ENCODE results near the gene PSMD4. TPM values are rescaled to one million over a fixed set of nuclear protein-coding genes. Genes with fewer than 3 reads are reported as not detected.
"Not testable (repeated sequence)": the region's sequence is repeated elsewhere in the genome, so short reads cannot be mapped to it uniquely, and the experiment has no call there.

PSMD4 gene
- total RNA-seq, 1 donor from 2014 or later, result 204 TPM

- intact Hi-C loops (cut with micrococcal nuclease), result no loop called here
Measured at GRCh38 chr1:151267760-151268159, 13.2 kb downstream of the PSMD4 start.

- intact Hi-C loops (cut with micrococcal nuclease), result no loop called here
Measured at GRCh38 chr1:151273924-151274466, 19.5 kb downstream of the PSMD4 start.

- intact Hi-C loops (cut with micrococcal nuclease), result not testable (repeated sequence)
Measured at GRCh38 chr1:151275341-151275740, 20.8 kb downstream of the PSMD4 start.

GRCh38 chr1:151277249-151277648 lies 22.7 kb downstream of the PSMD4 start:
- intact Hi-C loops (cut with micrococcal nuclease), result no loop called here

GRCh38 chr1:151281225-151281968 lies 26.9 kb downstream of the PSMD4 start:
- intact Hi-C loops (cut with micrococcal nuclease), result loop anchor here (1.0 to 5.0 kb wide), 12 partner anchors 27 to 719 kb away; partner anchors contain the start of genes CGN, MRPL9, PI4KB and PSMD4

GRCh38 chr1:151281969-151282882 lies 27.7 kb downstream of the PSMD4 start, which contains the start of gene ZNF687:
ZNF687 (plus strand) TSS chr1:151282299; CDS start chr1:151286292, 3,993 bp downstream.
- intact Hi-C loops (cut with micrococcal nuclease), result loop anchor here (1.0 to 5.0 kb wide), 22 partner anchors 19 to 720 kb away; partner anchors contain the start of genes ARNT, CGN, MRPL9 and PI4KB

GRCh38 chr1:151282883-151283725 lies 28.6 kb downstream of the PSMD4 start:
- intact Hi-C loops (cut with micrococcal nuclease), result loop anchor here (1.0 to 5.0 kb wide), 13 partner anchors 18 to 721 kb away; partner anchors contain the start of genes ARNT, CGN, PIP5K1A and PRUNE1

- intact Hi-C loops (cut with micrococcal nuclease), result loop anchor here (5.0 kb wide), 3 partner anchors 228 to 722 kb away; partner anchors contain the start of genes CGN and SNX27
Measured at GRCh38 chr1:151284013-151284577, 29.6 kb downstream of the PSMD4 start.

- intact Hi-C loops (cut with micrococcal nuclease), result no loop called here
Measured at GRCh38 chr1:151286619-151287340, 32.2 kb downstream of the PSMD4 start.

- intact Hi-C loops (cut with micrococcal nuclease), result no loop called here
Measured at GRCh38 chr1:151287341-151287699, 32.8 kb downstream of the PSMD4 start.

GRCh38 chr1:151287767-151288500 lies 33.4 kb downstream of the PSMD4 start:
- intact Hi-C loops (cut with micrococcal nuclease), result no loop called here

GRCh38 chr1:151288502-151288901 lies 34.0 kb downstream of the PSMD4 start:
- intact Hi-C loops (cut with micrococcal nuclease), result no loop called here

GRCh38 chr1:151289080-151289935 lies 34.8 kb downstream of the PSMD4 start:
- intact Hi-C loops (cut with micrococcal nuclease), result no loop called here

- intact Hi-C loops (cut with micrococcal nuclease), result no loop called here
Measured at GRCh38 chr1:151289991-151290708, 35.6 kb downstream of the PSMD4 start.

GRCh38 chr1:151290709-151291303 lies 36.3 kb downstream of the PSMD4 start:
- intact Hi-C loops (cut with micrococcal nuclease), result no loop called here

- intact Hi-C loops (cut with micrococcal nuclease), result no loop called here
Measured at GRCh38 chr1:151292207-151293030, 37.9 kb downstream of the PSMD4 start.
